WTC11 (cell line): Measurements from ENCODE around the gene CALCR. TPM values are rescaled to one million over a fixed set of nuclear protein-coding genes. Genes with fewer than 3 reads are reported as not detected.

Experiments used
- ATAC-seq: fragments of 200-7000 bp; cut with Tn5 transposase; 2 replicates; pipeline ENCODE4 v1.10.0; 2021; ENCODE audit warnings: mild to moderate bottlenecking, moderate library complexity
- CTCF ChIA-PET: fragments of 300-600 bp; sonication (Branson Sonifier 250); formaldehyde crosslinking; loops from one replicate; lab custom pipeline; 2021; ENCODE audit warnings: antibody characterized with exemption; lab: Charles Lee
- POLR2A ChIA-PET: fragments of 350-600 bp; sonication (Branson Sonifier 250); formaldehyde crosslinking; loops from one replicate; lab custom pipeline; 2021; ENCODE audit warnings: antibody characterized with exemption; lab: Charles Lee
- DNase-seq: peaks from one replicate; pipeline ENCODE4 v3.0.0; 2021; ENCODE audit warnings: low spot score
- H3K27ac Mint-ChIP-seq: 2 replicates; pipeline ENCODE4 v1.8.0; 2021; ENCODE audit warnings: mixed read lengths
- H3K27me3 Mint-ChIP-seq: 2 replicates; pipeline ENCODE4 v1.8.0; 2021; ENCODE audit warnings: low read depth, mild to moderate bottlenecking, moderate library complexity, mixed read lengths
- H3K36me3 Mint-ChIP-seq: 2 replicates; pipeline ENCODE4 v1.8.0; 2021; ENCODE audit warnings: mixed read lengths
- H3K4me1 Mint-ChIP-seq: 2 replicates; pipeline ENCODE4 v1.8.0; 2022; ENCODE audit warnings: mixed read lengths
- H3K4me3 Mint-ChIP-seq: 2 replicates; pipeline ENCODE4 v1.8.0; 2021; ENCODE audit warnings: mild to moderate bottlenecking, moderate library complexity, mixed read lengths
- H3K9me3 Mint-ChIP-seq: 2 replicates; pipeline ENCODE4 v1.8.0; 2021; ENCODE audit warnings: mixed read lengths
- ARID4B ChIP-seq: sonication (generic); formaldehyde crosslinking; IDR thresholded peaks from 2 replicates; pipeline ENCODE4 v1.8.0; 2023; ENCODE audit warnings: missing genetic modification reagents, mild to moderate bottlenecking, borderline replicate concordance
- E2F1 ChIP-seq: sonication (generic); formaldehyde crosslinking; IDR thresholded peaks from 2 replicates; pipeline ENCODE4 v1.8.0; 2022; ENCODE audit warnings: mild to moderate bottlenecking, missing genetic modification reagents
- FOXP4 ChIP-seq: sonication (generic); formaldehyde crosslinking; IDR thresholded peaks from 2 replicates; pipeline ENCODE4 v1.8.0; 2022; ENCODE audit warnings: mild to moderate bottlenecking, missing genetic modification reagents
- GTF2I ChIP-seq: fragments of 250-450 bp; sonication (Bioruptor Pico); conservative IDR thresholded peaks from 2 replicates; pipeline ENCODE4 v1.4.0; 2021; ENCODE audit warnings: mild to moderate bottlenecking
- HMGXB4 ChIP-seq: sonication (generic); formaldehyde crosslinking; IDR thresholded peaks from 2 replicates; pipeline ENCODE4 v1.8.1; 2023; ENCODE audit warnings: mild to moderate bottlenecking, moderate library complexity, missing genetic modification reagents
- IRF2 ChIP-seq: sonication (generic); formaldehyde crosslinking; IDR thresholded peaks from 2 replicates; pipeline ENCODE4 v1.8.0; 2022; ENCODE audit warnings: low read depth, missing genetic modification reagents, borderline replicate concordance
- MYBL2 ChIP-seq: sonication (generic); formaldehyde crosslinking; IDR thresholded peaks from 2 replicates; pipeline ENCODE4 v1.8.1; 2023; ENCODE audit warnings: mild to moderate bottlenecking, moderate library complexity, missing genetic modification reagents
- OVOL2 ChIP-seq: fragments of 250-450 bp; sonication (Bioruptor Pico); IDR thresholded peaks from 2 replicates; pipeline ENCODE4 v1.9.0; 2021; ENCODE audit warnings: mild to moderate bottlenecking, borderline replicate concordance
- PRDM15 ChIP-seq: sonication (generic); formaldehyde crosslinking; IDR thresholded peaks from 2 replicates; pipeline ENCODE4 v1.8.0; 2022; ENCODE audit warnings: missing genetic modification reagents
- RORB ChIP-seq: fragments of 250-450 bp; sonication (Bioruptor Pico); IDR thresholded peaks from 2 replicates; pipeline ENCODE4 v1.9.0; 2021; ENCODE audit warnings: mild to moderate bottlenecking
- total RNA-seq: library from RNA; stranded (reverse); gene quantifications from 3 replicates; pipeline ENCODE4 v1.2.3, GENCODE V29; 2021

CALCR gene
- total RNA-seq, 1 experiment from 2014 or later: 0.81 TPM

- no peak for TF ChIP-seq PRDM15 (CRISPR knock-in tag)
- no peak for TF ChIP-seq FOXP4 (CRISPR knock-in tag)
- TF ChIP-seq ARID4B (CRISPR knock-in tag): no peak
Measured at GRCh38 chr7:93562936-93563335, 11.6 kb downstream of the CALCR start (continued).

GRCh38 chr7:93562106-93562505, 12.4 kb downstream of the CALCR start:
- ChIA-PET CTCF (interaction anchor here (2.0 kb wide), 1 partner anchor 11 kb away, joined by 13 read pairs; no protein-coding TSS in a partner anchor), POLR2A (no interaction called here)
- no peaks in the 10 kb centered on the region for H3K36me3 Mint-ChIP-seq
- ATAC-seq (no peak), DNase-seq (no peak)
- H3K4me3 Mint-ChIP-seq: no peak overlapping the region
- peaks cover 18% of the 10 kb centered on the region for H3K4me1 Mint-ChIP-seq
- TF ChIP-seq E2F1 (CRISPR knock-in tag) (no peak), IRF2 (CRISPR knock-in tag) (no peak)
- no peaks in the 10 kb centered on the region for H3K9me3 Mint-ChIP-seq
- no peaks in the 10 kb centered on the region for H3K27me3 Mint-ChIP-seq
- H3K27ac Mint-ChIP-seq: no peak overlapping the region

GRCh38 chr7:93559639-93560491, 14.7 kb downstream of the CALCR start:
- Mint-ChIP-seq H3K4me1 (peaks cover 16% of the 10 kb centered on the region), H3K27me3 (no peaks in the 10 kb centered on the region)
- TF ChIP-seq MYBL2 (CRISPR knock-in tag) (no peak), OVOL2 (CRISPR knock-in tag) (no peak), GTF2I (CRISPR knock-in tag) (no peak), HMGXB4 (CRISPR knock-in tag) (no peak), RORB (CRISPR knock-in tag) (no peak)
- TF ChIP-seq, all 79 proteins: peak for 0
- ChIA-PET CTCF (interaction anchor here (1.0 to 1.4 kb wide), 3 partner anchors 9 to 185 kb away, joined by 3 to 4 read pairs (median 4); no protein-coding TSS in a partner anchor), POLR2A (no interaction called here)
- Mint-ChIP-seq H3K27ac (no peak overlapping the region), H3K36me3 (no peaks in the 10 kb centered on the region), H3K9me3 (no peaks in the 10 kb centered on the region), H3K4me3 (no peak overlapping the region)
- no peak for DNase-seq
- ATAC-seq: no peak
